Stimulated activated CD8-positive, alpha-beta memory T cell treated with anti-CD3 and anti-CD28 coated beads, Interleukin-12 subunit alpha, Interleukin-12 subunit beta, amount 100 ng/mL, for 1 hour (primary cell): ENCODE data around the gene PSTPIP2.
A peak's percentile ranks its signal among the peaks of the same experiment; 100 is the strongest.
"Not testable (repeated sequence)": the region's sequence is repeated elsewhere in the genome, so short reads cannot be mapped to it uniquely, and the experiment has no call there.

Source experiments
- DNase-seq: peaks from one replicate; pipeline ENCODE4 v3.0.0-alpha.2; 2020; ENCODE audit warnings: low read depth

The PSTPIP2 gene

GRCh38 chr18:46035696-46036680, 36.1 kb downstream of the PSTPIP2 start:
- DNase-seq: no peak

- DNase-seq: no peak
These were observed 37.8 kb downstream of the PSTPIP2 start for GRCh38 chr18:46034230-46034629.

GRCh38 chr18:46031741-46032140, 40.3 kb downstream of the PSTPIP2 start:
- DNase-seq: no peak

- DNase-seq: no peak
These were observed 43.5 kb downstream of the PSTPIP2 start for GRCh38 chr18:46028536-46028891.

GRCh38 chr18:46019936-46020335, 52.1 kb downstream of the PSTPIP2 start:
- DNase-seq: no peak

GRCh38 chr18:46013484-46014189, 58.4 kb downstream of the PSTPIP2 start:
- DNase-seq: no peak

GRCh38 chr18:46010676-46011075, 61.4 kb downstream of the PSTPIP2 start:
- DNase-seq: no peak

- DNase-seq: no peak
These were observed 62.0 kb downstream of the PSTPIP2 start for GRCh38 chr18:46010050-46010449.

GRCh38 chr18:46009125-46009840, 62.8 kb downstream of the PSTPIP2 start:
- no peak for DNase-seq

- no peak for DNase-seq
These were observed 63.5 kb downstream of the PSTPIP2 start for GRCh38 chr18:46008531-46008930.

GRCh38 chr18:46007165-46007564, 64.9 kb downstream of the PSTPIP2 start:
- no peak for DNase-seq

GRCh38 chr18:46002934-46003333, 69.1 kb downstream of the PSTPIP2 start:
- no peak for DNase-seq

- DNase-seq: no peak
These were observed 70.2 kb downstream of the PSTPIP2 start for GRCh38 chr18:46001892-46002291.

- no peak for DNase-seq
These were observed 71.0 kb downstream of the PSTPIP2 start for GRCh38 chr18:46001074-46001473.

GRCh38 chr18:45999536-45999935, 72.5 kb downstream of the PSTPIP2 start:
- DNase-seq: no peak

GRCh38 chr18:45998244-45998643, 73.8 kb downstream of the PSTPIP2 start:
- peak; percentile 8 for DNase-seq

GRCh38 chr18:45997700-45998151, 74.3 kb downstream of the PSTPIP2 start:
- DNase-seq: no peak

- DNase-seq: no peak
These were observed 76.6 kb downstream of the PSTPIP2 start for GRCh38 chr18:45995461-45995860.

GRCh38 chr18:45993438-45993837, 78.6 kb downstream of the PSTPIP2 start:
- DNase-seq: no peak

- not testable (repeated sequence) for DNase-seq
These were observed 79.5 kb downstream of the PSTPIP2 start for GRCh38 chr18:45992527-45992926.

- no peak for DNase-seq
These were observed 80.3 kb downstream of the PSTPIP2 start for GRCh38 chr18:45991788-45992187.

GRCh38 chr18:45984546-45985235, 87.4 kb downstream of the PSTPIP2 start:
- no peak for DNase-seq
